ENCODE results near the gene MORN1.

Gene MORN1

GRCh38 chr1:2418791-2419320 is 27.5 kb upstream of the MORN1 start:
- no peak for DNase-seq

GRCh38 chr1:2417833-2418225 is 26.5 kb upstream of the MORN1 start:
- no peak for DNase-seq

GRCh38 chr1:2417083-2417832 is 25.9 kb upstream of the MORN1 start:
- DNase-seq: no peak

- DNase-seq: no peak
Observed at GRCh38 chr1:2416403-2416802, 25.0 kb upstream of the MORN1 start.

GRCh38 chr1:2415801-2416208 is 24.5 kb upstream of the MORN1 start:
- DNase-seq: peak; percentile 10

GRCh38 chr1:2415337-2415736 is 24.0 kb upstream of the MORN1 start:
- DNase-seq: no peak

- DNase-seq: peak; percentile 32
Observed at GRCh38 chr1:2414297-2414958, 23.1 kb upstream of the MORN1 start.

- DNase-seq: no peak
Observed at GRCh38 chr1:2413495-2414296, 22.3 kb upstream of the MORN1 start.

GRCh38 chr1:2412773-2413494 is 21.6 kb upstream of the MORN1 start:
- DNase-seq: no peak

GRCh38 chr1:2412395-2412772 is 21.0 kb upstream of the MORN1 start, which contains the start of gene PEX10:
Gene PEX10 (minus strand): TSS chr1:2412564. CDS start chr1:2412502, 62 bp downstream.
- DNase-seq: peak; percentile 90

- DNase-seq: no peak
Observed at GRCh38 chr1:2411801-2412394, 20.5 kb upstream of the MORN1 start.

GRCh38 chr1:2409745-2410144 is 18.4 kb upstream of the MORN1 start:
- no peak for DNase-seq

- DNase-seq: no peak
Observed at GRCh38 chr1:2408859-2409276, 17.5 kb upstream of the MORN1 start.

- no peak for DNase-seq
Observed at GRCh38 chr1:2408456-2408855, 17.1 kb upstream of the MORN1 start.

- no peak for DNase-seq
Observed at GRCh38 chr1:2407991-2408275, 16.6 kb upstream of the MORN1 start.

GRCh38 chr1:2407166-2407990 is 16.0 kb upstream of the MORN1 start:
- no peak for DNase-seq

GRCh38 chr1:2406451-2407041 is 15.2 kb upstream of the MORN1 start:
- no peak for DNase-seq

- DNase-seq: no peak
Observed at GRCh38 chr1:2405588-2406295, 14.4 kb upstream of the MORN1 start.

GRCh38 chr1:2404890-2405511 is 13.6 kb upstream of the MORN1 start:
- DNase-seq: no peak

Data from NCI-H526 treated with DMSO at 0.1 percent for 48 hours (cell line).